ENCODE results near the gene TADA3.
A peak's percentile ranks its signal among the peaks of the same experiment; 100 is the strongest.
"Not testable (repeated sequence)": the region's sequence is repeated elsewhere in the genome, so short reads cannot be mapped to it uniquely, and the experiment has no call there.

TADA3 gene

GRCh38 chr3:9779075-9779593 lies 13.1 kb downstream of the TADA3 start:
- H3K27ac ChIP-seq (ENCODE audit: poor library complexity, severe bottlenecking), result no peak overlapping the region
- no peak overlapping the region for H3K4me3 ChIP-seq (ENCODE audit: severe bottlenecking)
- DNase-seq (ENCODE audit: low spot score) (no peak), ATAC-seq (ENCODE audit: low read depth) (no peak)
- no peaks in the 10 kb centered on the region for H3K4me1 ChIP-seq (ENCODE audit: insufficient read depth, poor library complexity, severe bottlenecking)
- no peaks in the 10 kb centered on the region for H3K27me3 ChIP-seq (ENCODE audit: insufficient read depth, poor library complexity, severe bottlenecking)
- H3K9me3 ChIP-seq (ENCODE audit: severe bottlenecking), result no peaks in the 10 kb centered on the region
- peaks cover 24% of the 10 kb centered on the region for H3K36me3 ChIP-seq (ENCODE audit: low read depth)
- no peak for TF ChIP-seq CTCF (IDR thresholded peaks at IDR 0.05; ENCODE audit: poor library complexity, severe bottlenecking)

- DNase-seq (ENCODE audit: low spot score) (no peak), ATAC-seq (ENCODE audit: low read depth) (peak; percentile 55; the same call in 2 of the 3 replicates)
- Histone ChIP-seq H3K4me1 (ENCODE audit: insufficient read depth, poor library complexity, severe bottlenecking) (no peaks in the 10 kb centered on the region), H3K4me3 (ENCODE audit: severe bottlenecking) (no peak overlapping the region), H3K36me3 (ENCODE audit: low read depth) (peaks cover 17% of the 10 kb centered on the region), H3K27ac (ENCODE audit: poor library complexity, severe bottlenecking) (no peak overlapping the region), H3K9me3 (ENCODE audit: severe bottlenecking) (no peaks in the 10 kb centered on the region), H3K27me3 (ENCODE audit: insufficient read depth, poor library complexity, severe bottlenecking) (no peaks in the 10 kb centered on the region)
- TF ChIP-seq CTCF (IDR thresholded peaks at IDR 0.05; ENCODE audit: poor library complexity, severe bottlenecking), result no peak
Measured at GRCh38 chr3:9778143-9779074, 13.9 kb downstream of the TADA3 start.

- no peak for TF ChIP-seq CTCF (IDR thresholded peaks at IDR 0.05; ENCODE audit: poor library complexity, severe bottlenecking)
Measured at GRCh38 chr3:9777694-9778021, 14.6 kb downstream of the TADA3 start.

GRCh38 chr3:9776896-9777693 lies 15.2 kb downstream of the TADA3 start:
- no peaks in the 10 kb centered on the region for H3K27me3 ChIP-seq (ENCODE audit: insufficient read depth, poor library complexity, severe bottlenecking)
- ATAC-seq (ENCODE audit: low read depth) (no peak), DNase-seq (ENCODE audit: low spot score) (no peak)
- H3K27ac ChIP-seq (ENCODE audit: poor library complexity, severe bottlenecking), result no peak overlapping the region
- no peak overlapping the region for H3K4me3 ChIP-seq (ENCODE audit: severe bottlenecking)
- no peaks in the 10 kb centered on the region for H3K4me1 ChIP-seq (ENCODE audit: insufficient read depth, poor library complexity, severe bottlenecking)
- H3K36me3 ChIP-seq (ENCODE audit: low read depth), result peaks cover 6% of the 10 kb centered on the region
- no peaks in the 10 kb centered on the region for H3K9me3 ChIP-seq (ENCODE audit: severe bottlenecking)
- no peak for TF ChIP-seq CTCF (IDR thresholded peaks at IDR 0.05; ENCODE audit: poor library complexity, severe bottlenecking)

More at GRCh38 chr3:9777694-9778021, 14.6 kb downstream of the TADA3 start:
- Histone ChIP-seq H3K27ac (ENCODE audit: poor library complexity, severe bottlenecking) (no peak overlapping the region), H3K27me3 (ENCODE audit: insufficient read depth, poor library complexity, severe bottlenecking) (no peaks in the 10 kb centered on the region), H3K9me3 (ENCODE audit: severe bottlenecking) (no peaks in the 10 kb centered on the region), H3K4me3 (ENCODE audit: severe bottlenecking) (no peak overlapping the region), H3K4me1 (ENCODE audit: insufficient read depth, poor library complexity, severe bottlenecking) (no peaks in the 10 kb centered on the region), H3K36me3 (ENCODE audit: low read depth) (peaks cover 10% of the 10 kb centered on the region)
- DNase-seq (ENCODE audit: low spot score) (no peak), ATAC-seq (ENCODE audit: low read depth) (no peak)

- not testable (repeated sequence) for DNase-seq (ENCODE audit: low spot score); H3K4me3 ChIP-seq (ENCODE audit: severe bottlenecking); H3K9me3 ChIP-seq (ENCODE audit: severe bottlenecking); H3K27ac ChIP-seq (ENCODE audit: poor library complexity, severe bottlenecking); H3K27me3 ChIP-seq (ENCODE audit: insufficient read depth, poor library complexity, severe bottlenecking); ATAC-seq (ENCODE audit: low read depth); H3K36me3 ChIP-seq (ENCODE audit: low read depth); H3K4me1 ChIP-seq (ENCODE audit: insufficient read depth, poor library complexity, severe bottlenecking)
Measured at GRCh38 chr3:9771007-9771406, 21.3 kb downstream of the TADA3 start.

Measured in RWPE2 (cell line).